NCI-H2107 (cell line): ENCODE measurements around the gene ZNF80.
"Not testable (repeated sequence)": the region's sequence is repeated elsewhere in the genome, so short reads cannot be mapped to it uniquely, and the experiment has no call there.

Experiments
- DNase-seq: peaks from one replicate; lab custom pipeline; 2025; lab: John Stamatoyannopoulos, UW

ZNF80 gene

GRCh38 chr3:114237478-114237877 lies at the start of gene ZNF80:
Gene ZNF80 (minus strand): TSS chr3:114237578. CDS start chr3:114237074, 504 bp downstream.
- DNase-seq: not testable (repeated sequence)

GRCh38 chr3:114286266-114286665 lies 48.9 kb upstream of the ZNF80 start:
- no peak for DNase-seq

DNA sequence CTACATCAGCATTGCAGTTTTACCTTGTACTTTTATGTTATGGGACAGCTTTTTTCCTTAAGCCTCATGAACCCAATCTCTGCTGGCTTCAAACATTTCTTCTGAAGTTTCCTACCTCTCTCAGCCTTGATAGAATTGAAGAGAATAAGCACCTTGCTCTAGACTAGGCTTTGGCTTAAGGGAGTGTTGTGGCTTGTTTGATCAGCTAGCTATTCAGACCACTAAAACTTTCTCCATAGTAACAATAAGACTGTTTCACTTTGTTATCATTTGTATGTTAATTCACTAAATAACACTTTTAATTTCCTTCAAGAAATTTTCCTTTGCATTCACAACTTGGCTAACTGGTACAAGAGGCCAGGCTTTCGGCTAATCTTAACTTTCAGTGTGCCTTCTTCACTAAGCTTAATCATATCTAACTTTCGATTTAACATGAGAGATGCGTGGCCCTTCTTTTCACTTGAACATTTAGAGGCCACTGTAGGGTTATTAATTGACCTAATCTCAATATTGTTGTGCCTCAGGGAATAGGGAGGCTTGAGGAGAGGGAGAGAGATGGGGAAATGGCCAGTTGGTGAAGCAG lies 48.4 kb upstream of the ZNF80 start:
- no peak for DNase-seq

DNA sequence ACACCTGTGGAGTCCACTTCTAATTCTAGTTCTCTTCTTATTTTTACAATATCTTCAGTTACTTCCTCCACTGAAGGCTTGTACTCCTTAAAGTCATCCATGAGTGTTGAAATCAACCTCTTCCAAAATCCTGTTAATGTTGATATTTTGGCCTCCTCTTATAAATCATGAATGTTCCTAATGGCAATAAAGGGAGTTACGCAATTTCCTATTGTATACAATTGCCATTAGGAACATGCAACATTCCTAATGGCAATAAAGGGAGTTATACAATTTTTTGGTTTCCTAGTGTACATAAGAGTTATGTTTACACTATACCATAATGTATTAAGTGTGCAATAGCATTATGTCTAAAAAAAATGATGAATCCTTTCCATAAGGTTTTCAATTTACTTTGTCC lies 47.3 kb upstream of the ZNF80 start:
- DNase-seq: no peak

- DNase-seq: not testable (repeated sequence)
Observed at GRCh38 chr3:114276856-114277255, 39.5 kb upstream of the ZNF80 start.

- no peak for DNase-seq
Observed at GRCh38 chr3:114274929-114275328, 37.6 kb upstream of the ZNF80 start.

DNA sequence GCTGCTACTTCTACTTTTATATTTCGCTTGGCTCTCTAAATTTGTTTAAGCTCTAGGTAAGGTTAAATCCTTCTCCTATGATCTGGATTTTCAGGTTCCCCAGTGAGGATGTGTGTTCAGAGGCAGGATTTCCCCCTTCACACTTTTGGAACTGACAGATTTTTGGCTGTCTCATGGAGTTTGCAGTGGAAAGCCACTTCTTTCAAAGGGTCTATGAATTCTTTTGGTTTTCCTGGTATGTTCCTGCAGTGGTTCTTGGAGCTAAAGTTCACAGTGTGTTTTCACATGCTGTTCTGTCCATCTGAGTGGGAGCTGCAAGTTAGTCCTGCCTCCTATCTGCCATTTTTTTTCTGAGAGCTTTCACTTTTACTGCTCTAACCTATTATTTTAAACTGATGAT lies 34.9 kb upstream of the ZNF80 start:
- no peak for DNase-seq

GRCh38 chr3:114270019-114270418 lies 32.6 kb upstream of the ZNF80 start:
- DNase-seq: no peak

GRCh38 chr3:114260152-114260551 lies 22.8 kb upstream of the ZNF80 start:
- no peak for DNase-seq

DNA sequence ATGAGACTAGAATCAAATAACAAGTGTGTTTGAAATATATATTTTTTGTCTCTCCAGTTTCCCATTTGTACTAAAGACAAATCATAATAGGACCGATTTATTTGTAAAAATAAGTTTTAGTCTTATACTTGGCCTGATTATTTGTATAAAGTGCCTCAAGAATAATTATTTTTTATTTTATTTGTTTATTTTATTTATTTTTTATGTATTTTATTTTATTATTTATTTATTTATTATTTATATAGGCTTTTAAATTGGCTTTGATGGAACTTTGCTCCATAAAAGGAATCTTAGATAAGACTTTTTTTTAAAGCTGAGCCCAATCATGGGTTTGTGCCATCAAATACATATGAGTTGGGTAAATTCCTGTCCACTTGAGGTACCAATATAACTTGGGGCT lies 22.2 kb upstream of the ZNF80 start:
- DNase-seq: no peak

- DNase-seq: no peak
Observed at GRCh38 chr3:114253505-114253904, 16.1 kb upstream of the ZNF80 start.

DNA sequence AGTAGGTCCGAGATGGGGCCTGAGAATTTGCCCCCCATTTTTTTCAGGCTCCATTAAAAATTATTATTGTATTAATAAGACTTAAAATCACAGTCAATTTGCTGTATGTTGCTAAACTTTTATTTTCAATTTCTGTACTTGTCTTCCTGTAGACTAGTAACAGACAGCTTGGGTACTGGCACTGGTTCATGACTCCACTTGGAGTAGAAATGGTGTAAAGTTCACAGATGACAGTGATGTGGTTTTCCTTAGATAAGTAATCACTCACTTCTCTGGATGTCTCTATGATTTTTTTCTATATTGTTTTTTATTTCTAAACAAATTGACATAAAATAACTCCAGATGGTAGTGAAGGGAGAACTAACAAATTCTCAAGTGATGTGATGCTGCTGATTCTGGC lies 15.6 kb upstream of the ZNF80 start:
- no peak for DNase-seq

DNA sequence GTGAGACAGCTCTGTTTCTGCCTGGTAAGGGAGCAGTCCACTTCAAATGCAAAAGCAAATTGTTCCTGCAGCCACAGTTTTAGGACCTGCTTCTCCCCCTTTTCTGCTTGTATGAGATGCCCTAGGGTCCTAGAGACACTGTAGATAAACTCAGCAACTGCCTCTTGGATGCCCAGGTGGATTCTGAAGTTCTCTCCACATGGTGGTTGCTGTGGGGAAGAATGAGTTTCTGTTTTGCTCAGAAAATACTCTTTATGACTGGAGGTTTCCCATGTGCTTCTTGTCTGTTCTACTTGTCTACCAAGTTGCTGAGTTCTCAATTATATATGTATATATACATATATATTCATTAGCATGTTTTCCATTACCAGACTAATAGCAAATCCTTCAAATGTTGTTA lies 5.6 kb upstream of the ZNF80 start:
- no peak for DNase-seq

GRCh38 chr3:114241262-114241661 lies 3.9 kb upstream of the ZNF80 start:
- no peak for DNase-seq

- DNase-seq: not testable (repeated sequence)
Observed at GRCh38 chr3:114238146-114238785, 888 bp upstream of the ZNF80 start.

- DNase-seq: no peak
Observed at GRCh38 chr3:114235431-114235830, 1.9 kb downstream of the ZNF80 start.

DNA sequence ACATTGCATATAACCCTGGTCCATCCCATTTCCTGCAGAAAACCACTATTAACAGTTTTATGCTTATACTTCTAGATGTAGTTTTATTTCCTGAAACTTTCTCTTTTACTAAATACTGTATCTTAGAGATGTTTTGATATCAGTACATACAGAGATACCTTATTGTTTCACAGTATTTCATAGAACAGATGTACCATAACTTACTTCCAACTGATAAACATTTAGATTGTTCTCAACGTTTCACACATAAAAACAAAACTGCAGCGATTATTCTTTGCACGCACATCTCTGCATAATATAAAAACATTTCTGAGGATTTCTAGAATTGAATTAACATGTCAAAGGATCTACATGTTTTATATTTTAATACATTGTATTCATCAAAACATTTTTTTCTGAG lies 2.6 kb downstream of the ZNF80 start:
- DNase-seq: no peak

GRCh38 chr3:114231616-114232015 lies 5.8 kb downstream of the ZNF80 start:
- DNase-seq: no peak

DNA sequence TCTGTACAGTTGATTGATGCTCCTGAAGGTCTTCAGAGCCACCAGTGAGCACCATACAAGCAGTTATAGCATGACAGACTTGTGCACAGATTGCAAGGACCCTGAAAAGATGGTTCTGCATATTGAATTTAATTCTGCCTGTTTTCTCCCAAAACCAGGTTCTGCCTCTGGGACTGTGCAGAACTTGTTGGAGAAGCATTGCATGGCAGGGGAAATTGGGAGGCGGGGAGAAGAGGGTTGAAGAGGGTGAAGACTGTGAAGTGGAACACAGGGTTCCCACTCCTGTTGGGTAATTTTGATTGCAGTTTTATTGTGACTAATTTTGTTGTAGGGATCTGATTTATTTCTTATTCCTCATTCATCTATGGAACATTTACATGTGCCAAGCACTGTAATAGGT lies 10.3 kb downstream of the ZNF80 start:
- DNase-seq: no peak

GRCh38 chr3:114226313-114226712 lies 11.1 kb downstream of the ZNF80 start:
- no peak for DNase-seq

GRCh38 chr3:114223143-114223542 lies 14.2 kb downstream of the ZNF80 start:
- DNase-seq: no peak

GRCh38 chr3:114221881-114222264 lies 15.5 kb downstream of the ZNF80 start:
- no peak for DNase-seq

GRCh38 chr3:114221165-114221880 lies 16.1 kb downstream of the ZNF80 start:
- DNase-seq: no peak

- no peak for DNase-seq
Observed at GRCh38 chr3:114219741-114220140, 17.6 kb downstream of the ZNF80 start.
